NOMO-1 treated with dmso at 0.1 percent for 144 hours (cell line): ENCODE data around the gene NTN1.

Experiments
- DNase-seq: peaks from one replicate; lab custom pipeline; 2025; ENCODE audit not compliant: unreplicated experiment; lab: John Stamatoyannopoulos, UW

The NTN1 gene

GRCh38 chr17:9035249-9035648 is 13.9 kb downstream of the NTN1 start:
- DNase-seq, result no peak

- DNase-seq, result no peak
Measured at GRCh38 chr17:9036336-9036735, 15.0 kb downstream of the NTN1 start.

DNA sequence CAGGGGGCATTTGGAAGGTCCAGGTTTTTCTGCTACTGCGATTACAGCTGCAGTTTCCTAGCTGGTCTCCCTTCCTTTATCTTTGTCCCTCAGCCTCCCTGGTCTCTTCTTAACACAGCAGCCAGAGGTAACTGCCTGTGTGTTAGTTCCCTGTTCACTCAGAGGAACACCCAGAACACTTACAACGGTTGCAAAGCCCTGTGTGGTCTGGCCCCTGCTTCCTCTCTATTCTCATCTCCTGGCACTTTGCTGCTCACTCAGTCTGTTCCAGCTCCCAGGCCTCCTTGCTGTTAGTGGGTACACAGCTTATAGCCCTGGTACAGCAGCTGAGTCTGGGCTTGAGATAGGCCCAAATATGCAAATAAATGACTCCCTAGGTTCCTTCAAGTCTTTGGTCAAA is 16.4 kb downstream of the NTN1 start:
- DNase-seq, result peak; percentile 23

DNA sequence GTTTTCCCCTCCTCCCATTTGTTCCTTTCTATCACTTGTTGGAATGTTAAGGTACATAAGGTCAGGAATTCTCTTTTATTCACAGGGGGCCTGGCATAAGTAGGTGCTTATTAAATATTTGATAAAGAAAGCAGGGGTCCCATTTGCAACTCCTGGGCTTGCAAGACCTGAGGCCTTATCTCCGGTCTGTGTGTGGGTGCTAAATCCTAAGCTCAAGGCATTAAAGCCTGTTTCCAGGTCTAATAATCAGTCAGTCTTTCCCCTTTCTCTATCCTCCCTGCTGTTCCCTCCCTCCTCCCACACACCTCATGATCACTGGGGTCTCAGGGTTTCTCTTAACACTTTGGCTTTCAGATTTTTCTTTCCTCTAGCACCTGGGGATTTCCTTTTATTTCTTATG is 17.1 kb downstream of the NTN1 start:
- no peak for DNase-seq

DNA sequence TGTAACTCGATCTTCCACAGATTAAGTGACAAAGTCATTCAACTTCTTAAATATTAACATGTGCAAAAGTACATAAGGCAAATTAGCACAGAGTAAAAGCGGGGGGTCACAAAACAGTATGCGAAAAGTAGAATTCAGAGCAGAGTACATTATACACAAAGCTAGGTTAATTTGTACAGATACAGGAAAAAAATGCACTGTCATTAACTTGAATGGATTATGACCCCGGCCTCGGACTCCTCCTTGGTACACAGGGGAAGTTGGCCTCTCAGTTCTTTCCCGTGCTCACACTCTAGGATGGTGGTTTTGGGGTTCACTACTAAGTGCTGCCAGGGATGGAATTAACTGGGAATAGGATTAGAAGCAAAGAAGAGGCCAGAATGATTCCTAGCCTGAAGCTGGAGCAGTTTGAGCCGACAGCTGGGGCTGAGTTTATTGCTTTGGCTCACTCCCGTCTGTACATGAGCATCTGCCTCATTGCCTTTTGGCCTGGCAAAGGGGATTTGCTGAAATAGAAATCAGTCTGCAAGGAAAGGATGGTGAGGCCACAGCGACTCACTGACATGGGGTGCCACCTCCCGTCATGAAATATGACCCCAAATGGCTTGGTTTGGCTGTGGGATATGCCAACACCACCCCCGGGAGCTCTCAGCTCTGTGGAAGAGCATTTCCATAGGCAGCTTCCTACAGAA is 23.6 kb downstream of the NTN1 start:
- DNase-seq, result no peak

- no peak for DNase-seq
Measured at GRCh38 chr17:9050801-9051401, 29.6 kb downstream of the NTN1 start.

DNA sequence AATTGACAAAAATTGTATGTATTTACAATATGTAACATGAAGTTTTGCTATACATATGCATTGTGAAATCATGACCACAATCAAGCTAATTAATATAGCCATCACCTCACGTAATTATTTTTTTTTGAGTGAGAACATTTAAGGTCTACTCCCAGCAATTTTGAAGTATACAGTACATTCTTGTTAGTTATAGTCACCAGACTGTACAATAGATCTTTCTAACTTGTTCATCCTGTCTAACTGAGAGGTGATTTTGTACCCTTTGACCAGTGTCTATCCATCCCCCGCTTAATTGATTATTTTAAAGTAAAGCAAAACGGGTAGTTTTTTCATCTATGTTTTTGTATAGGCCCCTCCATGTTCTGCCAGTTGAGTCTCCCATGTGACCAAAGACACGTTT is 30.3 kb downstream of the NTN1 start:
- no peak for DNase-seq

- DNase-seq, result no peak
Measured at GRCh38 chr17:9052921-9053320, 31.6 kb downstream of the NTN1 start.

DNA sequence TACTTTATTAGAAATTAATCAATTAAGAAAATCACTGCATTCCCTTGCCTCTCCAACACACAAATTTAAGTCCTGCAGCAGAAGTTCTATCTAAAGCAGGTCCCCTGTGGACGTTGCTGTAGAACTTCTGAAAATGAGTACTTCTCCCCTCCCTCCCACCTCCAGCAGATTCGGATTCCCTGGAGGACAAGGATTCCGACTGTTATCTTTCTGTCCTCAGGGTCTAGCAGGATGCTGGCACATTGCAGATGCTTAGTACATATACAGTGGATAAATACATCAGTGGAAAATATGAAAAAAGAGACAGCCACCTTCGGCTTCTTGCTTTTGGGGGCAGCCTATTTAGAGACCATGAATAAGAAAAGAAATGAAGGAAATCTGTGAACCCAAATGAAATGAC is 32.1 kb downstream of the NTN1 start:
- DNase-seq, result no peak

DNA sequence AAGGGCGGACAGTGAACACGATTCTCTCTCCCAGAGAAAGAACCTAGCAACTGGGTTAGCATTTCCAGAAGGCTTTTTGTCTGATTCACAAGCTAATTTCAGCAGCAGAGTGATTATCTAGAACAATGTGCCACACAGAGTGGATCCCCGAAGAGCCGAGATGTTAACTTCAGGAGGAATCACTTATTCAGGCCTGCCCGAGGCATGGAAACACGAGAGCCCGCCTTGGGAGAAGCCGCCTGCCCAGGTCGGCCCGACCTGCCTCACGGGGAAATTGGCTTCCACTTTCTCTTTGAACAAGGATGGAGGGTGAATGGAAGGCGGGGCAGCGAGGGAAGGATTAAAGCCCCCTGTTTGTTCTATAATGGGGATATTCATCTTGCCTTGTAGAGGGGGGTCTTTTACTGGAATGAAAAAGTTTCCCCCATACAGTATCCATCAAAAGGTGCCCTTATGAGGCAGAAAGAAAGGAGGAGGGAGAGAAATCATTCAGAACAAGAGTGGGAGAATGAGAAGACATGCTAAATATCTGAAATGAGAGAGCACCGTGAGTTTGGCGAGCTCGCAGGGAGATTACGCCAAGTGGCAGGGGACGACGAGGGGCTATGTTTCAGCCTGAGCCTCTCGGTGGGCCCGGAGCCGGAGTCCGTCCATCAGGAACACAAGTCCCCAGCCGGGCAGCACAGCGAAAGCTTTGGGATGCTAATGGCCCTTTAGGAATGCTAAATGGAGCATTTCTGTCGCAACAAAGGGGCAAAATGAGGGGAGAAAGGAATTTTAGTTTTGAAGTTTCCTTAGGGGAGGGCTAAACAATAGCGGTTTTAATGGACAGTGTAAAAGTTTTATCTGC is 33.0 kb downstream of the NTN1 start:
- no peak for DNase-seq

DNA sequence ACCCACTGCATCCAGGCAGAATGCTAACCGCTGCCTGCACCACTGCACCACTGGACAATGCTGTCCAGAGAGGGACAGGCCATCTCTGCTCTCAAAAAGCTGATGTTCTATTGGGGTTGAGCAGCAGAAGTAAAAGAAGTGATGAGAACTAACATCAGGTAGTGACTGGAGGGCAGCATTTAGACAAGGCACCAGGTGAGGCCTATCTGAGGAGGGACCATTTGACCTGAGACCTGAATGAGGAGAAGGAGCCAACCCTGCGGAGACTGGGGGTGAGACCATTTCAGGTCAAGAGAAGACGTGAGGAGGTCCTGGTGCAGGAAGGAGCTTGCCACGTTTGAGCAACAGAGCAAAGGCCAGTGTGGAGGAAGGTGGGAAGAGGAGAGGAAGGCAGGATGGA is 34.0 kb downstream of the NTN1 start:
- DNase-seq, result no peak

DNA sequence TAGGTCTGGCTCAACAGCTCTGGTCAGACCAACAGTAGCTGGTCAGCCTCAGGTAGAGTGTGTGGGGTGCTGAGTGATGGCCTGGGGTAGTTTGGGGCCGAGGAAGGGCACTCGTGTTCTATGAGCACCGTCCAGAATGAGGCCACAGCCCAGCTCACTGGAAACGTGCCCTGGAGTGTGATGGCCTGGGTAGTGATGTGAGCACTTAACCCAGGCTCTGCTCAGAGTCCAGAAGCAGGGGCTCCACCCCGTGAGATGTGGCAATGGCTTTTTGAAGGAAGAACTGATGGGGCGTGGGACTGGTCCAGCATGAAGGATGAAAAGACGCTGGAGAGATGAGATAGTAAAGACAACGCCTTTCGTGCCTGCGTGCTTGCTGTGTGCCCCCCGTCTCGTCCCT is 35.3 kb downstream of the NTN1 start:
- no peak for DNase-seq

DNA sequence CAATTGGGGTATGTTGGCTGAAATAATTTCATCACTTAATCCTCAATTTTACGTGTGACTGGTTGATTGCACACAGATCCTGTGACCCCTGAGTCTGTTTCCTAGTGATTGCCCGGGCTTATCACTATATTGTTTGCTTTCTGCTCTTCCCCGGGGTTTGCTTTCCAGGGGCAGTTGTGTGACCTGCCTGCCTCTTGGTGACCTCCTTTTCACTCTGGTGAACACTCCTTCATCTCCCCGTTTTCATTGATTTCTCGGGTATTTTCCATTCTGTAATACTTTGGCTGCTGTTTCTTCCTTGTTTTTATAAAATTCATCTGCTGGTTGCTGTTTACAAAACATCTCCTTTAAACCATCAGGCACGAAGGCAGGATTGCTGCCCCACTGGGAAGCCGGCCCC is 36.0 kb downstream of the NTN1 start:
- no peak for DNase-seq

DNA sequence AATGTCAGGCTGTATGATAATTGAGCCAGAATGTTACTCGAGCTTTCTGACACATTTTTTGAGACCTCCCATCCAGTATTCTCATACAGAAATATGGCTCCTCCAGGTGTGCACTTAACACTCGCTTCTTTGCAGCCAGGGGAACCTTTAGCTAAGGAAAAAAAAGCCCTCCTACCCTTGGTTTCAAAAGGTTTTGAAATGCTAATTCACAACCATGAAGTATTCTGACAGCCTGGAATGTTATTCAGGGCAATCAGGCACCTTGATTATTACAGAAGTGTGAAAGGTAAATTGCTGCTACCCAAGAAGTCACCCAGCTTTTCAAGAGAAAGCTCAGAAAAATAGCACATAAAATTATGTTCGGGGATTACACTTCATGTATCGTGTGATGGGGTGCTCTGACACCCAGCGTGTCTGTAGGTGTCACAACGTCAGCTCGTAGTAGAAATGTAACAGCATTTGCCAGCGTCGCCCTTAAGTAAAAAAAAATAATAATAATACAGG is 41.1 kb downstream of the NTN1 start:
- no peak for DNase-seq

GRCh38 chr17:9064311-9064834 is 43.1 kb downstream of the NTN1 start:
- no peak for DNase-seq

- DNase-seq, result no peak
Measured at GRCh38 chr17:9071016-9071415, 49.7 kb downstream of the NTN1 start.

DNA sequence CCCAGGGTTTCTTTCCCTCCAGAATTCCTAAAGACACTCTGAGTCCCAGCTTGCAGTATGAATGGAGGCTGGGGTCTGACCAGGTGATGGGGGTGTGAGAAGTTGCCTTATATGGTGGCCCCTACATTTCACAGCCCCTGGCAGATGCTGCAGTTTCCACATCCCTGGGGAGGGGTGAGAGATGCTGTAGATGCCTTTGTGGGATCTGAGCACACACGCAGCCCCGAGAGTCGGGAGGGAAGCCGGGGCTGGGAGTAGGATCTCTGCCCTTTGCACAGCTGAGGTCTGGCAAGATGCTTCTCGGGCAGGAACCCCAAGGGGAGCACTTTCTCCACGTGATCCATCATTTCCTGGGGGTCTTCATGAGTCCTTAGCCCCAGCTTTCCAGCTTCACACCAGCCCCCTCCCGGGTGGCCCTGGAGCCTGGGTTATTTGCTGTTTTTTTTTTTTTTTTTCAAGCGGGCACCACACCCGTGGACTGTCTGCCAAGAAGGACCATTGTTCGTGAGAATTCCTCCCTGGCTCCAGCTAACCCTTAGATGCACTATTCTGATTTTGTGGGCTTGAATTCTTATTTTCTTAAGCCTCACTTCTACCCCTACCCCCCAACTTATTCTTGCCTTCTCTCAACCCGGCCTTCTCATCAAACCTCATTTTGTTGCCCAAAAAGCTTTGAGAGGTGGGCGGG is 50.6 kb downstream of the NTN1 start:
- DNase-seq, result no peak

DNA sequence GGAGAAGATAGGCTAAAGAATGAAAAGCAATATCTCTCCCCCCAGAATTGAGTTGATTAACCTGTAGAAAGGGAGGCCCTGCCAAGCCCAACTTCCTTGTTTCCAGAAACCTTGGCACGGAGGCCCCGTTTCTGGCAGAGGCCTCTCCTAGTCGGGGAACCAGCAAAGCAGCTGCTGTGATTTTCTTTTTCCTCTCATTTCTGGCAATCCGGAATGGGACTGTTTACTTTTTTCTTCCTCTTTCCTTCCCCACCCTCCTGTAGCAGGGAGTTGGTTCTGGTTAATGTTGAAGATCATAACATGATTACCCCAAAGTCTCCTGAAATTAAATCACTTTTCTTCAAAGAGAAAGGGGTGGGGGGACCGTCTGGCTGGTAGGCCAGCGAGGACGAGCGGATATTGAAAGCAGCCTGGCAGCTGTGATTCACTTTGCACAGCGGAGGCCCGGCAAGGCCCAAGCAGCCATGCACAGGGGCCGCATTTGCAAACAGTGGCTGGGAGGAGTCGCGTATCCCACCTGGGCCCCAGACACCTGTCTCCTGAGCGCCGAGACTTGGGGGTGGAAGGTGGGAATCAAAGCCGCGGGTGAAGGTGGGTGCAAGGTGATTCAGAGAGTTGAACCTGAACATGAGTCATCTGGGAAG is 51.5 kb downstream of the NTN1 start:
- no peak for DNase-seq

DNA sequence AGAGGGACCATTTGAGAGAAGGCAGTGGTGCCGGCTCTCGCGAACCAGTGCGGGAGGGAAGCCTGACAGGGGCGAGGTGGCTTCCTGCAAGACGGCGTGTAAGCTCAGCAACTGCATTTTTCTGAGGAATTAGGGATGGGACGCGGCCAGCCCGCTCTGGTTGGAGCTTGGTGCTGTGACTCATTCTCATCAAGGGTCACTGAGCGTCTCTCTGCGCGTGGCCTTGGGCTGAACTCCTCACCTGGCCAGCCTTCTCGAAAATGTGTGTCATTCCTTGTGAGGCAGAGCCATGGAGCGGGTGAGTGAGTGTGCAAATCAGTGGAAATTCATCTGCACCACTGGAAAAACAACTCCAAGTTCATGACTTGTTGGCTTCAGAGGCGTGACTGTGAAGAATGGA is 52.8 kb downstream of the NTN1 start:
- no peak for DNase-seq

DNA sequence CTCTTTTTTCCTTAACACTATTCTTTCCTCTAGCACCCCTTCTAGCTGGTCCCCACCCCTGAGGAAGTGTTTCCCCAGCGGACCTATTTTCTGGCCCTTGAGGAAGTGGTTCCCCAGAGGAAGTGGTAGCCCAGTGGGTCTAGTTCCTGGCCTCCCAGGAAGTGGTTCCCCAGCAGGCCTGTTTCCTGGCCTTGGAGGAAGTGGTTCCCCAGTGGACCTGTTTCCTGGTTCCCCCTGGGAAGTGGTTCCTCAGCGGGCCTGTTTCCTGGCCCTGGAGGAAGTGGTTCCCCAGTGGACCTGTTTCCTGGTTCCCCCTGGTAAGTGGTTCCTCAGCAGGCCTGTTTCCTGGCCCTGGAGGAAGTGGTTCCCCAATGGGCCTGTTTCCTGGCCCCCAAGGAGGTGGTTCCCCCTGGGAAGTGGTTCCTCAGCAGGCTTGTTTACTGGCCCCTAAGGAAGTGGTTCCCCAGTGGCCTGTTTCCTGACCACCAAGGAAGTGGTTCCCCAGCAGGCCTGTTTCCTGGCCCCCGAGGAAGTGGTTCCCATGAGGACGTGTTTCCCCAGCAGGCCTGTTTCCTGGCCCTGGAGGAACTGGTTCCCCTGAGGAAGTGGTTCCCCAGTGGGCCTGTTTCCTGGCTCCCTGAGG is 58.3 kb downstream of the NTN1 start:
- no peak for DNase-seq
